Activated T-helper 2 cell treated with anti-CD3 and anti-CD28 coated beads, Interferon-gamma antibody, Interleukin-2, Interleukin-4, amounts not matched to agents 10 μg/mL and 5 μg/mL and 100 μg/mL, durations not matched to agents 14 hours and 24 hours and 36 hours (primary cell): ENCODE data around the gene FBRS. TPM values are rescaled to one million over a fixed set of nuclear protein-coding genes. Genes with fewer than 3 reads are reported as not detected.

Experiments used
- DNase-seq: peaks from one replicate; pipeline ENCODE4 v3.0.0; 2021; ENCODE audit warnings: low spot score
- H3K27ac Mint-ChIP-seq: one replicate; pipeline ENCODE4 v1.8.0; 2021; ENCODE audit warnings: mixed read lengths
- H3K27me3 Mint-ChIP-seq: one replicate; pipeline ENCODE4 v1.8.0; 2021; ENCODE audit warnings: low read depth, mixed read lengths
- H3K36me3 Mint-ChIP-seq: one replicate; pipeline ENCODE4 v1.8.0; 2021; ENCODE audit warnings: low read depth, mixed read lengths
- H3K4me1 Mint-ChIP-seq: one replicate; pipeline ENCODE4 v1.8.0; 2021; ENCODE audit warnings: low read depth, mixed read lengths
- H3K4me3 Mint-ChIP-seq: one replicate; pipeline ENCODE4 v1.8.0; 2021; ENCODE audit warnings: low read depth, mild to moderate bottlenecking, moderate library complexity, mixed read lengths
- H3K9me3 Mint-ChIP-seq: one replicate; pipeline ENCODE4 v1.8.0; 2021; ENCODE audit warnings: mixed read lengths
- intact Hi-C: fragments of 100-400 bp; cut with micrococcal nuclease; formaldehyde crosslinking; loops from one replicate; pipeline ENCODE4 v1.15.1; 2023
- total RNA-seq: library from RNA; stranded (reverse); gene quantifications from 2 replicates; pipeline ENCODE4 v1.2.3, GENCODE V29; 2022

FBRS gene
- total RNA-seq = 107 TPM in 2 replicates

- Mint-ChIP-seq H3K27me3 (no peaks in the 10 kb centered on the region), H3K4me3 (peak within 1 kb of the TSS; percentile 89), H3K4me1 (peaks cover 27% of the 10 kb centered on the region), H3K36me3 (peaks cover 71% of the 10 kb centered on the region), H3K27ac (peak within 1 kb of the TSS; percentile 100), H3K9me3 (no peaks in the 10 kb centered on the region)
- intact Hi-C loops = loop anchor here (1.0 to 2.0 kb wide), 11 partner anchors 8 to 795 kb away; partner anchors contain the start of genes CDIPT, DCTPP1, PRR14 and ZNF768
- DNase-seq = peak; percentile 100
These were observed at the start of gene FBRS for GRCh38 chr16:30657866-30658730. FBRS (plus strand) TSS chr16:30658431; CDS start chr16:30659519, 1,088 bp downstream.

- Mint-ChIP-seq H3K36me3 (peaks cover 34% of the 10 kb centered on the region), H3K4me1 (peaks cover 16% of the 10 kb centered on the region), H3K27ac (peak overlapping the region; percentile 96), H3K9me3 (no peaks in the 10 kb centered on the region), H3K4me3 (peak overlapping the region; percentile 87), H3K27me3 (no peaks in the 10 kb centered on the region)
- intact Hi-C loops = no loop called here
- peak; percentile 48 for DNase-seq
These were observed 49.0 kb upstream of the FBRS start for GRCh38 chr16:30609002-30609925.

- intact Hi-C loops = loop anchor here (2.0 to 5.0 kb wide), 2 partner anchors 37 to 178 kb away; partner anchors contain the start of gene DCTPP1
- Mint-ChIP-seq H3K9me3 (no peaks in the 10 kb centered on the region), H3K4me3 (peak within 1 kb of the TSS; percentile 87), H3K27me3 (no peaks in the 10 kb centered on the region), H3K27ac (peak within 1 kb of the TSS; percentile 96), H3K4me1 (peaks cover 16% of the 10 kb centered on the region), H3K36me3 (peaks cover 27% of the 10 kb centered on the region)
- peak; percentile 93 for DNase-seq
These were observed 48.0 kb upstream of the FBRS start, which contains the start of gene ZNF689 for GRCh38 chr16:30609926-30610839. ZNF689 (minus strand) TSS chr16:30610389; CDS start chr16:30610041, 348 bp downstream.

- Mint-ChIP-seq H3K36me3 (no peaks in the 10 kb centered on the region), H3K4me3 (no peak overlapping the region), H3K9me3 (no peaks in the 10 kb centered on the region), H3K4me1 (peaks cover 4% of the 10 kb centered on the region), H3K27ac (no peak overlapping the region), H3K27me3 (peaks cover 14% of the 10 kb centered on the region)
- intact Hi-C loops = no loop called here
- peak; percentile 65 for DNase-seq
These were observed 42.7 kb upstream of the FBRS start for GRCh38 chr16:30615358-30616091.

GRCh38 chr16:30619202-30619601, 39.0 kb upstream of the FBRS start:
- Mint-ChIP-seq H3K4me1 (peaks cover 5% of the 10 kb centered on the region), H3K36me3 (no peaks in the 10 kb centered on the region), H3K9me3 (no peaks in the 10 kb centered on the region), H3K4me3 (no peak overlapping the region), H3K27ac (no peak overlapping the region), H3K27me3 (peaks cover 36% of the 10 kb centered on the region)
- intact Hi-C loops = no loop called here
- DNase-seq = no peak

- H3K27ac Mint-ChIP-seq = no peak overlapping the region
- H3K9me3 Mint-ChIP-seq = no peaks in the 10 kb centered on the region
- intact Hi-C loops = no loop called here
- peaks cover 5% of the 10 kb centered on the region for H3K4me1 Mint-ChIP-seq
- H3K27me3 Mint-ChIP-seq = peaks cover 36% of the 10 kb centered on the region
- no peaks in the 10 kb centered on the region for H3K36me3 Mint-ChIP-seq
- H3K4me3 Mint-ChIP-seq = no peak overlapping the region
- no peak for DNase-seq
These were observed 38.6 kb upstream of the FBRS start for GRCh38 chr16:30619638-30620037.

- no peak overlapping the region for H3K4me3 Mint-ChIP-seq
- H3K9me3 Mint-ChIP-seq = no peaks in the 10 kb centered on the region
- peaks cover 36% of the 10 kb centered on the region for H3K27me3 Mint-ChIP-seq
- no peak overlapping the region for H3K27ac Mint-ChIP-seq
- no peak for DNase-seq
- H3K4me1 Mint-ChIP-seq = peaks cover 5% of the 10 kb centered on the region
- intact Hi-C loops = no loop called here
- no peaks in the 10 kb centered on the region for H3K36me3 Mint-ChIP-seq
These were observed 38.1 kb upstream of the FBRS start for GRCh38 chr16:30620169-30620568.

- Mint-ChIP-seq H3K4me1 (peaks cover 5% of the 10 kb centered on the region), H3K36me3 (no peaks in the 10 kb centered on the region), H3K4me3 (no peak overlapping the region), H3K9me3 (no peaks in the 10 kb centered on the region), H3K27me3 (peaks cover 36% of the 10 kb centered on the region), H3K27ac (no peak overlapping the region)
- intact Hi-C loops = no loop called here
- no peak for DNase-seq
These were observed 36.5 kb upstream of the FBRS start for GRCh38 chr16:30621765-30622164.

GRCh38 chr16:30622455-30623032, 35.7 kb upstream of the FBRS start:
- Mint-ChIP-seq H3K9me3 (no peaks in the 10 kb centered on the region), H3K4me1 (peaks cover 5% of the 10 kb centered on the region), H3K36me3 (no peaks in the 10 kb centered on the region), H3K4me3 (no peak overlapping the region), H3K27ac (no peak overlapping the region), H3K27me3 (peaks cover 33% of the 10 kb centered on the region)
- intact Hi-C loops = no loop called here
- no peak for DNase-seq

- Mint-ChIP-seq H3K27me3 (peaks cover 33% of the 10 kb centered on the region), H3K9me3 (no peaks in the 10 kb centered on the region), H3K27ac (no peak overlapping the region), H3K4me1 (peaks cover 6% of the 10 kb centered on the region), H3K36me3 (no peaks in the 10 kb centered on the region), H3K4me3 (no peak overlapping the region)
- no peak for DNase-seq
- intact Hi-C loops = no loop called here
These were observed 34.5 kb upstream of the FBRS start for GRCh38 chr16:30623536-30624283.

- Mint-ChIP-seq H3K27ac (no peak overlapping the region), H3K4me1 (peaks cover 6% of the 10 kb centered on the region)
These were observed 32.0 kb upstream of the FBRS start for GRCh38 chr16:30626236-30626635.

More at GRCh38 chr16:30626236-30626635, 32.0 kb upstream of the FBRS start:
- intact Hi-C loops = loop anchor here (5.0 kb wide), 2 partner anchors 89 to 194 kb away; partner anchors contain the start of gene DCTPP1
- no peaks in the 10 kb centered on the region for H3K36me3 Mint-ChIP-seq
- no peak for DNase-seq
- H3K9me3 Mint-ChIP-seq = no peaks in the 10 kb centered on the region
- no peak overlapping the region for H3K4me3 Mint-ChIP-seq
- peaks cover 18% of the 10 kb centered on the region for H3K27me3 Mint-ChIP-seq
